CD14-positive monocyte (primary cell): ENCODE results near the gene CTSA. TPM values are rescaled to one million over a fixed set of nuclear protein-coding genes. Genes with fewer than 3 reads are reported as not detected.

Source experiments
- DNase-seq, 3 donors: peaks; one replicate each; pipeline ENCODE4 v3.0.0-alpha.2; 2011 to 2022
- H2AFZ ChIP-seq: 2 replicates; pipeline ENCODE4 v1.6.0; 2012; ENCODE audit warnings: mild to moderate bottlenecking, low read depth, low read length, inconsistent platforms; ENCODE audit not compliant: insufficient read depth, poor library complexity, severe bottlenecking
- H3K27ac ChIP-seq, 2 donors: 1 replicate in 1 of 2; 2 replicates in 1 of 2; pipeline ENCODE4 v1.5.1; 2012 to 2013; ENCODE audit warnings: low read length in 2 of 2, control low read depth in 1 of 2, inconsistent platforms in 1 of 2, low read depth in 1 of 2, mild to moderate bottlenecking in 1 of 2
- H3K27me3 ChIP-seq, 2 donors: one replicate each; pipeline versions ENCODE4 v1.6.0 to v1.6.1; 2011 to 2013; ENCODE audit warnings: low read length in 2 of 2; ENCODE audit not compliant: control insufficient read depth in 2 of 2, insufficient read depth in 2 of 2
- H3K36me3 ChIP-seq, 2 donors: replicated peaks in 1 of 2; 1 replicate in 1 of 2; 2 replicates in 1 of 2; pipeline versions ENCODE4 v1.5.1 to v1.6.1; 2012 to 2013; ENCODE audit warnings: low read length in 2 of 2, control low read depth in 1 of 2, inconsistent platforms in 1 of 2, mild to moderate bottlenecking in 1 of 2; ENCODE audit not compliant: insufficient read depth in 2 of 2, control insufficient read depth in 1 of 2
- H3K4me1 ChIP-seq, 2 donors: 1 replicate in 1 of 2; 2 replicates in 1 of 2; pipeline versions ENCODE4 v1.5.1 to v1.6.1; 2012 to 2013; ENCODE audit warnings: low read length in 2 of 2, control low read depth in 1 of 2, inconsistent platforms in 1 of 2, mild to moderate bottlenecking in 1 of 2, moderate library complexity in 1 of 2; ENCODE audit not compliant: insufficient read depth in 2 of 2, control insufficient read depth in 1 of 2
- H3K4me2 ChIP-seq: replicated peaks from 2 replicates; pipeline ENCODE3; 2012; ENCODE audit warnings: low read length, moderate library complexity, mild to moderate bottlenecking; ENCODE audit not compliant: poor library complexity, severe bottlenecking; ENCODE audit errors: extremely low read depth
- H3K4me3 ChIP-seq, 3 experiments: fragments of 200-600 bp in 1 of 3; sonication (generic) in 1 of 3; replicated peaks in 1 of 3; 1 replicate in 2 of 3; 2 replicates in 1 of 3; pipeline ENCODE4 v1.5.1; 2011 to 2013; ENCODE audit warnings: low read length in 3 of 3, mild to moderate bottlenecking in 3 of 3, control low read depth in 2 of 3, low read depth in 2 of 3, inconsistent platforms in 1 of 3, moderate library complexity in 1 of 3
- H3K79me2 ChIP-seq: 2 replicates; pipeline ENCODE4 v1.6.0; 2012; ENCODE audit warnings: mild to moderate bottlenecking, control low read depth, inconsistent platforms, low read length, moderate library complexity; ENCODE audit not compliant: insufficient read depth
- H3K9ac ChIP-seq: 2 replicates; pipeline ENCODE4 v1.6.0; 2017; ENCODE audit warnings: low read length, mild to moderate bottlenecking; ENCODE audit not compliant: insufficient read depth, poor library complexity, severe bottlenecking
- H3K9me3 ChIP-seq, 2 donors: replicated peaks in 1 of 2; 1 replicate in 1 of 2; 2 replicates in 1 of 2; pipeline versions ENCODE4 v1.5.1 to v1.6.1; 2012 to 2013; ENCODE audit warnings: low read length in 2 of 2, control low read depth in 1 of 2; ENCODE audit not compliant: control insufficient read depth in 1 of 2, insufficient read depth in 1 of 2
- H4K20me1 ChIP-seq: 2 replicates; pipeline ENCODE4 v1.6.0; 2012; ENCODE audit warnings: mild to moderate bottlenecking, low read length, control low read depth, moderate library complexity; ENCODE audit not compliant: insufficient read depth
- H3K27ac Mint-ChIP-seq, 7 donors: one replicate each; pipeline ENCODE4 v1.8.0; 2020; ENCODE audit warnings: mild to moderate bottlenecking in 7 of 7, mixed read lengths in 7 of 7, moderate library complexity in 6 of 7, inconsistent platforms in 2 of 7
- H3K27me3 Mint-ChIP-seq, 3 donors: one replicate each; pipeline ENCODE4 v1.8.0; 2021 to 2022; ENCODE audit warnings: low read depth in 3 of 3, mild to moderate bottlenecking in 3 of 3, mixed read lengths in 3 of 3, moderate library complexity in 3 of 3, inconsistent platforms in 1 of 3
- H3K36me3 Mint-ChIP-seq, 2 donors: one replicate each; pipeline ENCODE4 v1.8.0; 2020; ENCODE audit warnings: mixed read lengths in 2 of 2, inconsistent platforms in 1 of 2, mild to moderate bottlenecking in 1 of 2
- H3K4me1 Mint-ChIP-seq: one replicate; pipeline ENCODE4 v1.8.0; 2020; ENCODE audit warnings: mild to moderate bottlenecking, mixed read lengths
- H3K4me3 Mint-ChIP-seq, 2 donors: one replicate each; pipeline ENCODE4 v1.8.0; 2020; ENCODE audit warnings: mild to moderate bottlenecking in 2 of 2, mixed read lengths in 2 of 2, moderate library complexity in 1 of 2
- H3K9me3 Mint-ChIP-seq, 7 donors: one replicate each; pipeline ENCODE4 v1.8.0; 2020 to 2022; ENCODE audit warnings: mixed read lengths in 7 of 7, mild to moderate bottlenecking in 6 of 7, moderate library complexity in 6 of 7, inconsistent platforms in 2 of 7
- CTCF ChIP-seq: fragments of 200-600 bp; IDR thresholded peaks from one replicate; pipeline ENCODE4 v1.8.0; 2022; ENCODE audit warnings: antibody characterized with exemption, mild to moderate bottlenecking
- WGBS: methylation state at CpG from one replicate; pipeline ENCODE4 v1.1.5; 2013; ENCODE audit warnings: missing lambda C conversion rate; ENCODE audit not compliant: insufficient coverage; 5-methylcytosine and 5-hydroxymethylcytosine counted together
- intact Hi-C, 2 donors: fragments of 100-400 bp; cut with micrococcal nuclease; formaldehyde crosslinking; loops; one replicate each; pipeline versions ENCODE4 v1.15.0 to v1.15.1; 2023
- polyA plus RNA-seq, 3 donors: library from polyadenylated mRNA; depleted of rRNA in 1 of 3; unstranded in 2 of 3; stranded (reverse) in 1 of 3; fragments of 300-500 nt in 2 of 3; fragments of >200 nt in 1 of 3; fragmentation: Illumina TruSeq in 2 of 3; gene quantifications; 1 replicate in 2 of 3; 2 replicates in 1 of 3; pipeline ENCODE4 v1.2.3, GENCODE V29; 2012 to 2021

CTSA gene
- polyA plus RNA-seq, 3 donors, result 279 to 489 (median 366) TPM

- Histone ChIP-seq H3K36me3 (peaks cover 38 to 45% of the 10 kb centered on the region in 2 donors), H3K4me2 (peak within 1 kb of the TSS; percentile 81), H3K9ac (peak within 1 kb of the TSS; percentile 86), H3K4me1 (peaks cover 28 to 39% of the 10 kb centered on the region in 2 donors), H3K4me3 (peak within 1 kb of the TSS; percentile 71 to 81 (median 78)), H3K9me3 (no peaks in the 10 kb centered on the region), H3K27me3 (no peaks in the 10 kb centered on the region), H4K20me1 (peaks cover 4% of the 10 kb centered on the region), H2AFZ (peak within 1 kb of the TSS; percentile 81), H3K27ac (peak within 1 kb of the TSS; percentile 76 to 95), H3K79me2 (peaks cover 40% of the 10 kb centered on the region)
- Mint-ChIP-seq H3K36me3 (peaks cover 42 to 47% of the 10 kb centered on the region in 2 donors), H3K4me1 (peaks cover 33% of the 10 kb centered on the region), H3K27ac (peak within 1 kb of the TSS; percentile 96 to 98 (median 98)), H3K9me3 (no peaks in the 10 kb centered on the region), H3K27me3 (no peaks in the 10 kb centered on the region), H3K4me3 (peak within 1 kb of the TSS; percentile 85 to 95)
- under 1% methylated on average over 15 of the region's 23 CpGs for WGBS
- intact Hi-C loops, result loop anchor here in 1 of 2 donors (1.0 kb wide), 1 partner anchor 53 kb away; the partner anchor contains the start of gene PCIF1
- TF ChIP-seq CTCF, result no peak
- peak; percentile 98 to 99 (median 98) for DNase-seq
Observed at GRCh38 chr20:45880988-45881788, 9.9 kb upstream of the CTSA start, which contains the start of gene ZSWIM1. Gene ZSWIM1 (plus strand): TSS chr20:45881227. CDS start chr20:45882593, 1,366 bp downstream.

GRCh38 chr20:45882469-45883099 lies 8.6 kb upstream of the CTSA start:
- Histone ChIP-seq H3K27ac (peak overlapping the region in 1 of 2 donors; percentile 31), H3K9ac (no peak overlapping the region), H3K4me3 (no peak overlapping the region), H3K9me3 (no peaks in the 10 kb centered on the region), H3K36me3 (peaks cover 34 to 47% of the 10 kb centered on the region in 2 donors), H3K4me2 (no peak overlapping the region), H2AFZ (no peak overlapping the region), H3K4me1 (peaks cover 28 to 39% of the 10 kb centered on the region in 2 donors), H4K20me1 (peaks cover 9% of the 10 kb centered on the region), H3K27me3 (no peaks in the 10 kb centered on the region), H3K79me2 (peaks cover 43% of the 10 kb centered on the region)
- intact Hi-C loops, result no loop called here
- no peak for DNase-seq
- Mint-ChIP-seq H3K27me3 (no peaks in the 10 kb centered on the region), H3K4me1 (peaks cover 33% of the 10 kb centered on the region), H3K27ac (peak overlapping the region in 6 of 7 donors; percentile 5 to 97 (median 62)), H3K36me3 (peaks cover 41 to 50% of the 10 kb centered on the region in 2 donors), H3K4me3 (no peak overlapping the region), H3K9me3 (no peaks in the 10 kb centered on the region)
- WGBS, result 100% methylated on average over 4 of the region's 4 CpGs
- no peak for TF ChIP-seq CTCF
